Keratinocyte (primary cell): Measurements from ENCODE around the gene VILL. TPM values are rescaled to one million over a fixed set of nuclear protein-coding genes. Genes with fewer than 3 reads are reported as not detected.
A peak's percentile ranks its signal among the peaks of the same experiment; 100 is the strongest.

ENCODE experiments used
- DNase-seq: peaks from one replicate; pipeline ENCODE4 v3.0.0-alpha.2; 2011; ENCODE audit warnings: low read depth, missing footprints, low spot score
- FAIRE-seq: peaks from 2 replicates; lab custom pipeline; 2011; peaks lifted over from hg19 to GRCh38; lab: Jason Lieb, UNC
- H2AFZ ChIP-seq: 2 replicates; pipeline ENCODE4 v1.6.0; 2012; ENCODE audit warnings: low read length, control low read depth, inconsistent platforms; ENCODE audit not compliant: control insufficient read depth
- H3K27ac ChIP-seq: 2 replicates; pipeline ENCODE4 v1.5.1; 2011; ENCODE audit warnings: low read length; ENCODE audit not compliant: control insufficient read depth, insufficient read depth
- H3K27me3 ChIP-seq: 3 replicates; pipeline ENCODE4 v1.6.0; 2011; ENCODE audit warnings: low read length; ENCODE audit not compliant: control insufficient read depth, insufficient read depth; ENCODE audit errors: extremely low read depth
- H3K36me3 ChIP-seq, 2 experiments: 2 replicates in 1 of 2; 3 replicates in 1 of 2; pipeline ENCODE4 v1.5.1; 2011; ENCODE audit warnings: low read length in 2 of 2, mild to moderate bottlenecking in 1 of 2; ENCODE audit not compliant: control insufficient read depth in 2 of 2, insufficient read depth in 2 of 2; ENCODE audit errors: extremely low read depth in 1 of 2
- H3K4me1 ChIP-seq: 3 replicates; pipeline ENCODE4 v1.5.1; 2011; ENCODE audit warnings: low read length; ENCODE audit not compliant: control insufficient read depth, insufficient read depth; ENCODE audit errors: extremely low read depth
- H3K4me2 ChIP-seq: 3 replicates; pipeline ENCODE4 v1.6.0; 2011; ENCODE audit warnings: low read depth, low read length; ENCODE audit not compliant: control insufficient read depth, insufficient read depth; ENCODE audit errors: extremely low read depth
- H3K4me3 ChIP-seq, 3 experiments: fragments of 200-600 bp in 1 of 3; sonication (generic) in 1 of 3; 2 replicates in 2 of 3; 3 replicates in 1 of 3; pipeline ENCODE4 v1.5.1; 2011 to 2016; ENCODE audit warnings: low read length in 3 of 3, mild to moderate bottlenecking in 3 of 3, control low read depth in 2 of 3, inconsistent platforms in 1 of 3, low read depth in 1 of 3, mixed read lengths in 1 of 3, mixed run types in 1 of 3, moderate library complexity in 1 of 3; ENCODE audit not compliant: control insufficient read depth in 2 of 3, insufficient read depth in 2 of 3; ENCODE audit errors: extremely low read depth in 1 of 3
- H3K79me2 ChIP-seq: 2 replicates; pipeline ENCODE4 v1.6.0; 2012; ENCODE audit warnings: low read length; ENCODE audit not compliant: control insufficient read depth, insufficient read depth
- H3K9ac ChIP-seq: 3 replicates; pipeline ENCODE4 v1.6.0; 2011; ENCODE audit warnings: low read length; ENCODE audit not compliant: control insufficient read depth, insufficient read depth; ENCODE audit errors: extremely low read depth
- H3K9me1 ChIP-seq: 3 replicates; pipeline ENCODE4 v1.6.0; 2011; ENCODE audit warnings: low read length; ENCODE audit not compliant: control insufficient read depth, insufficient read depth; ENCODE audit errors: extremely low read depth
- H3K9me3 ChIP-seq: 2 replicates; pipeline ENCODE4 v1.5.1; 2012; ENCODE audit warnings: low read depth, low read length; ENCODE audit not compliant: control insufficient read depth
- H4K20me1 ChIP-seq: 3 replicates; pipeline ENCODE4 v1.6.0; 2011; ENCODE audit warnings: low read length; ENCODE audit not compliant: control insufficient read depth, insufficient read depth; ENCODE audit errors: extremely low read depth
- CTCF ChIP-seq, 3 experiments: IDR thresholded peaks in 1 of 3; conservative IDR thresholded peaks in 1 of 3; optimal IDR thresholded peaks in 1 of 3; 2 replicates in 2 of 3; 3 replicates in 1 of 3; pipeline versions ENCODE3 to v1.5.1; 2011; ENCODE audit warnings: low read length in 3 of 3, mild to moderate bottlenecking in 3 of 3, moderate library complexity in 2 of 3, control low read depth in 1 of 3, inconsistent platforms in 1 of 3; ENCODE audit not compliant: insufficient read depth in 2 of 3; ENCODE audit errors: extremely low read depth in 1 of 3
- EZH2 ChIP-seq: IDR thresholded peaks from one replicate; pipeline ENCODE4 v1.6.1; 2012; ENCODE audit warnings: inconsistent platforms, mild to moderate bottlenecking, low read length, moderate library complexity
- dilution Hi-C: fragments of 300-500 bp; cut with MboI; formaldehyde crosslinking; loops from one replicate; pipeline ENCODE4 v1.7.0; 2020; ENCODE audit warnings: low sequenced_read_pairs; ENCODE audit not compliant: extremely low pct_ligation_motif_present
- polyA plus RNA-seq, 5 experiments: library from polyadenylated mRNA; depleted of rRNA in 3 of 5; stranded (reverse) in 3 of 5; stranded (forward) in 1 of 5; unstranded in 1 of 5; fragments of >200 nt; gene quantifications; 1 replicate in 1 of 5; 2 replicates in 3 of 5; 3 replicates in 1 of 5; pipeline versions ENCODE4 v1.2.1 to v1.2.3, GENCODE V29; 2011 to 2012; ENCODE audit warnings: missing spikeins in 2 of 5, low read depth in 1 of 5, low replicate concordance in 1 of 5

VILL gene
- polyA plus RNA-seq, 1 donor (not counting 4 experiments of a cell fraction or from before 2014, with no cell fraction given) = 2.1 TPM

- Histone ChIP-seq H3K27me3 (no peaks in the 10 kb centered on the region), H3K36me3 (peaks cover 6 to 10% of the 10 kb centered on the region in 2 experiments)
- dilution Hi-C loops = no loop called here
Measured at GRCh38 chr3:38002940-38003339, 12.4 kb downstream of the VILL start.

GRCh38 chr3:38003371-38003816 is 12.8 kb downstream of the VILL start:
- dilution Hi-C loops = no loop called here
- Histone ChIP-seq H3K36me3 (peaks cover 6 to 14% of the 10 kb centered on the region in 2 experiments), H2AFZ (no peak overlapping the region), H3K9me3 (no peaks in the 10 kb centered on the region), H3K79me2 (no peaks in the 10 kb centered on the region), H4K20me1 (no peaks in the 10 kb centered on the region), H3K9ac (no peak overlapping the region), H3K4me3 (no peak overlapping the region), H3K9me1 (no peaks in the 10 kb centered on the region), H3K27ac (no peak overlapping the region), H3K4me1 (peaks cover 11% of the 10 kb centered on the region), H3K4me2 (no peak overlapping the region), H3K27me3 (no peaks in the 10 kb centered on the region)
- no peak for DNase-seq
- TF ChIP-seq EZH2 (no peak), CTCF (optimal IDR thresholded peaks at IDR 0.05 in 1 of 3, IDR thresholded peaks at IDR 0.05 in 1 of 3, conservative IDR thresholded peaks at IDR 0.05 in 1 of 3; ENCODE audit: extremely low read depth in 1 of 3, insufficient read depth in 2 of 3, low read length in 3 of 3) (peak in 2 of 3 experiments; percentile 91 to 92)
- no peak for FAIRE-seq

More at GRCh38 chr3:38002940-38003339, 12.4 kb downstream of the VILL start:
- DNase-seq (no peak), FAIRE-seq (no peak)
- Histone ChIP-seq H3K4me1 (peaks cover 15% of the 10 kb centered on the region), H3K9me3 (no peaks in the 10 kb centered on the region), H3K4me3 (no peak overlapping the region), H3K27ac (no peak overlapping the region), H4K20me1 (no peaks in the 10 kb centered on the region), H2AFZ (no peak overlapping the region), H3K9ac (no peak overlapping the region), H3K4me2 (no peak overlapping the region), H3K79me2 (no peaks in the 10 kb centered on the region), H3K9me1 (no peaks in the 10 kb centered on the region)
- no peak for TF ChIP-seq EZH2
- no peak for TF ChIP-seq CTCF (optimal IDR thresholded peaks at IDR 0.05 in 1 of 3, IDR thresholded peaks at IDR 0.05 in 1 of 3, conservative IDR thresholded peaks at IDR 0.05 in 1 of 3; ENCODE audit: extremely low read depth in 1 of 3, insufficient read depth in 2 of 3, low read length in 3 of 3)
